GM23338 (cell line): ENCODE data around the gene TMEM127. TPM values are rescaled to one million over a fixed set of nuclear protein-coding genes. Genes with fewer than 3 reads are reported as not detected.

Source experiments
- ATAC-seq: fragments of 200-7000 bp; cut with Tn5 transposase; 3 replicates; pipeline ENCODE4 v1.9.1; 2020
- DNase-seq: peaks from one replicate; pipeline ENCODE4 v3.0.0-alpha.2; 2015; ENCODE audit warnings: low spot score
- H2AFZ ChIP-seq: fragments of 200-600 bp; sonication (generic); 2 replicates; pipeline ENCODE4 v1.8.0; 2016; ENCODE audit warnings: antibody characterized with exemption, mild to moderate bottlenecking, moderate library complexity
- H3F3A ChIP-seq: fragments of 200-600 bp; sonication (generic); replicated peaks from 2 replicates; pipeline ENCODE4 v1.8.0; 2017; ENCODE audit warnings: antibody characterized with exemption, mixed run types, low read depth
- H3K27ac ChIP-seq: fragments of 200-600 bp; sonication (generic); 2 replicates; pipeline ENCODE4 v1.6.1; 2016; ENCODE audit warnings: low read depth
- H3K27me3 ChIP-seq: fragments of 200-600 bp; sonication (generic); 2 replicates; pipeline ENCODE4 v1.8.0; 2016; ENCODE audit warnings: mild to moderate bottlenecking, mixed run types, moderate library complexity; ENCODE audit not compliant: insufficient read depth
- H3K36me3 ChIP-seq: fragments of 200-600 bp; sonication (generic); 2 replicates; pipeline ENCODE4 v1.8.0; 2016; ENCODE audit warnings: mild to moderate bottlenecking; ENCODE audit not compliant: insufficient read depth
- H3K4me1 ChIP-seq: fragments of 200-600 bp; sonication (generic); 2 replicates; pipeline ENCODE4 v1.8.0; 2016; ENCODE audit warnings: mild to moderate bottlenecking, moderate library complexity; ENCODE audit not compliant: insufficient read depth
- H3K4me2 ChIP-seq: fragments of 200-600 bp; sonication (generic); 2 replicates; pipeline ENCODE4 v1.7.1; 2017; ENCODE audit warnings: mixed run types
- H3K4me3 ChIP-seq: fragments of 200-600 bp; sonication (generic); 2 replicates; pipeline ENCODE4 v1.6.1; 2016; ENCODE audit warnings: mixed run types
- H3K79me2 ChIP-seq: fragments of 200-600 bp; sonication (generic); replicated peaks from 2 replicates; pipeline ENCODE4 v1.8.0; 2017; ENCODE audit warnings: mild to moderate bottlenecking; ENCODE audit not compliant: insufficient read depth
- H3K9me2 ChIP-seq: fragments of 200-600 bp; sonication (generic); 2 replicates; pipeline ENCODE4 v1.8.0; 2017; ENCODE audit not compliant: insufficient read depth
- H4K20me1 ChIP-seq: fragments of 200-600 bp; sonication (generic); replicated peaks from 2 replicates; pipeline ENCODE4 v1.8.0; 2017; ENCODE audit warnings: mild to moderate bottlenecking; ENCODE audit not compliant: insufficient read depth
- H3K27ac Mint-ChIP-seq: 2 replicates; pipeline ENCODE4 v1.8.0; 2020; ENCODE audit warnings: inconsistent platforms, mild to moderate bottlenecking, moderate library complexity, mixed read lengths
- H3K27me3 Mint-ChIP-seq: 3 replicates; pipeline ENCODE4 v1.8.0; 2022; ENCODE audit warnings: low read depth, mild to moderate bottlenecking, moderate library complexity, mixed read lengths, inconsistent platforms; ENCODE audit not compliant: insufficient read depth, poor library complexity
- H3K36me3 Mint-ChIP-seq: 3 replicates; pipeline ENCODE4 v1.8.0; 2021; ENCODE audit warnings: low read depth, mild to moderate bottlenecking, inconsistent platforms, moderate library complexity, mixed read lengths
- H3K4me1 Mint-ChIP-seq: 3 replicates; pipeline ENCODE4 v1.8.0; 2020; ENCODE audit warnings: mild to moderate bottlenecking, inconsistent platforms, mixed read lengths
- H3K4me3 Mint-ChIP-seq: 3 replicates; pipeline ENCODE4 v1.8.0; 2021; ENCODE audit warnings: moderate library complexity, mild to moderate bottlenecking, inconsistent platforms, mixed read lengths
- H3K9me3 Mint-ChIP-seq: 3 replicates; pipeline ENCODE4 v1.8.0; 2020; ENCODE audit warnings: moderate library complexity, mild to moderate bottlenecking, inconsistent platforms, mixed read lengths
- CREB1 ChIP-seq: fragments of 250-450 bp; sonication (Bioruptor Pico); IDR thresholded peaks from 2 replicates; pipeline ENCODE4 v1.5.0; 2020; ENCODE audit warnings: low read depth, mild to moderate bottlenecking, moderate library complexity
- CTCF ChIP-seq, 2 experiments: fragments of 200-600 bp in 1 of 2; sonication (generic) in 1 of 2; conservative IDR thresholded peaks; 2 replicates each; pipeline versions ENCODE4 v1.5.1 to v1.6.1; 2016 to 2017; ENCODE audit warnings: antibody characterized with exemption in 2 of 2, low read depth in 2 of 2, mild to moderate bottlenecking in 2 of 2, moderate library complexity in 1 of 2
- EZH2 ChIP-seq: fragments of 200-600 bp; sonication (generic); IDR thresholded peaks from one replicate; pipeline ENCODE4 v1.8.0; 2017; ENCODE audit warnings: antibody characterized with exemption, mild to moderate bottlenecking, low read depth; ENCODE audit not compliant: unreplicated experiment
- EZH2phosphoT487 ChIP-seq: fragments of 200-600 bp; sonication (generic); IDR thresholded peaks from one replicate; pipeline ENCODE4 v1.8.1; 2018; ENCODE audit warnings: antibody characterized with exemption; ENCODE audit not compliant: unreplicated experiment
- JUNB ChIP-seq: IDR thresholded peaks from one replicate; pipeline ENCODE4 v1.6.1; 2016; ENCODE audit warnings: antibody characterized with exemption; ENCODE audit not compliant: unreplicated experiment
- NANOG ChIP-seq: IDR thresholded peaks from 2 replicates; pipeline ENCODE4 v1.6.1; 2016; ENCODE audit warnings: antibody characterized with exemption, borderline replicate concordance
- POLR2AphosphoS5 ChIP-seq: IDR thresholded peaks from 2 replicates; pipeline ENCODE4 v1.6.1; 2016; ENCODE audit warnings: antibody characterized with exemption, low read depth
- STAT1 ChIP-seq: IDR thresholded peaks from one replicate; pipeline ENCODE4 v1.6.1; 2016; ENCODE audit warnings: antibody characterized with exemption; ENCODE audit not compliant: unreplicated experiment
- ZNF114 ChIP-seq: fragments of 250-450 bp; sonication (Bioruptor Pico); IDR thresholded peaks from 2 replicates; pipeline ENCODE4 v1.5.0; 2020; ENCODE audit warnings: mild to moderate bottlenecking, moderate library complexity
- ZNF331 ChIP-seq: fragments of 250-450 bp; sonication (Bioruptor Pico); IDR thresholded peaks from 2 replicates; pipeline ENCODE4 v1.5.0; 2020; ENCODE audit warnings: low read depth, mild to moderate bottlenecking, moderate library complexity
- polyA plus RNA-seq: library from polyadenylated mRNA; unstranded; fragments of >200 nt; fragmentation: Nextera tagmentation; extraction: Ambion mirVana; gene quantifications from 2 replicates; pipeline ENCODE4 v1.2.1, GENCODE V29; 2016
- total RNA-seq: library from RNA; depleted of rRNA; stranded (reverse); fragments of >200 nt; shearing (Covaris generic); gene quantifications from 2 replicates; pipeline ENCODE4 v1.2.3, GENCODE V29; 2014
- TF ChIP-seq, protein P1 (sequence below): fragments of 250-450 bp; sonication (Bioruptor Pico); IDR thresholded peaks from 2 replicates; pipeline ENCODE4 v1.5.0; 2020; ENCODE audit warnings: mild to moderate bottlenecking, moderate library complexity
- TF ChIP-seq, protein P2 (sequence below): IDR thresholded peaks from 2 replicates; pipeline ENCODE4 v1.6.1; 2016; ENCODE audit warnings: antibody characterized with exemption
- TF ChIP-seq, protein P3 (sequence below): IDR thresholded peaks from one replicate; pipeline ENCODE4 v1.6.1; 2018; ENCODE audit warnings: antibody characterized with exemption; ENCODE audit not compliant: unreplicated experiment

The TMEM127 gene
- total and polyA plus RNA-seq, 2 experiments from 2014 or later, result 4.9 to 19.9 TPM

DNA sequence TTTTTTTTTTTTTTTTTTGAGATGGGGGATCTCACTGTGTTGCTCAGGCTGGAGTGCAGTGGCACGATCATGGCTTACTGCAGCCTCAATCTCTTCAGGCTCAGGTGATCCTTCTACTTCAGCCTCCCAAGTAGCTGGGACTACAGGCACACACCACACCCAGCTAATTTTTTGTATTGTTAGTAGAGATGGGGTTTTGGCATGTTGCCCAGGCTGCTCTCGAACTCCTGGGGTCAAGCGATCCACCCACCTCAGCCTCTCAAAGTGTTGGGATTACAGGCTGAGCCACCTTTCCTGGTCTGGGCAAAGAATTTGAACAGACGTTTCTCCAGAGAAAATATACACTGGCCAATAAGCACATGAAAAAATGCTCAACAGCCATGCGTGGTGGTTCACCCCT is 42.5 kb upstream of the TMEM127 start:
- DNase-seq, result no peak
- Mint-ChIP-seq H3K4me3 (no peak overlapping the region), H3K27me3 (peaks cover 5% of the 10 kb centered on the region), H3K4me1 (peaks cover 17% of the 10 kb centered on the region), H3K27ac (no peak overlapping the region), H3K9me3 (no peaks in the 10 kb centered on the region), H3K36me3 (peaks cover 17% of the 10 kb centered on the region)
- H3K79me2 ChIP-seq, result peaks cover 17% of the 10 kb centered on the region
- no peaks in the 10 kb centered on the region; the same call in 1 of the 2 replicates for H3F3A ChIP-seq
- peaks cover 2% of the 10 kb centered on the region; the same call in 1 of the 2 replicates for H4K20me1 ChIP-seq
- no peak overlapping the region for H2AFZ ChIP-seq
- ATAC-seq, result no peak
- H3K9me2 ChIP-seq, result no peaks in the 10 kb centered on the region
- peaks cover 8% of the 10 kb centered on the region for H3K36me3 ChIP-seq
- no peak overlapping the region for H3K4me3 ChIP-seq
- H3K4me2 ChIP-seq, result no peak overlapping the region
- H3K27me3 ChIP-seq, result no peaks in the 10 kb centered on the region
- TF ChIP-seq JUNB (no peak), POLR2AphosphoS5 (no peak), ZNF114 (CRISPR knock-in tag) (no peak), STAT1 (no peak), NANOG (no peak), EZH2phosphoT487 (no peak), ZNF331 (no peak), CREB1 (CRISPR knock-in tag) (no peak), EZH2 (no peak), CTCF (conservative IDR thresholded peaks at IDR 0.05; ENCODE audit: low read depth in 2 of 2) (no peak)
- TF ChIP-seq, protein P1, sequence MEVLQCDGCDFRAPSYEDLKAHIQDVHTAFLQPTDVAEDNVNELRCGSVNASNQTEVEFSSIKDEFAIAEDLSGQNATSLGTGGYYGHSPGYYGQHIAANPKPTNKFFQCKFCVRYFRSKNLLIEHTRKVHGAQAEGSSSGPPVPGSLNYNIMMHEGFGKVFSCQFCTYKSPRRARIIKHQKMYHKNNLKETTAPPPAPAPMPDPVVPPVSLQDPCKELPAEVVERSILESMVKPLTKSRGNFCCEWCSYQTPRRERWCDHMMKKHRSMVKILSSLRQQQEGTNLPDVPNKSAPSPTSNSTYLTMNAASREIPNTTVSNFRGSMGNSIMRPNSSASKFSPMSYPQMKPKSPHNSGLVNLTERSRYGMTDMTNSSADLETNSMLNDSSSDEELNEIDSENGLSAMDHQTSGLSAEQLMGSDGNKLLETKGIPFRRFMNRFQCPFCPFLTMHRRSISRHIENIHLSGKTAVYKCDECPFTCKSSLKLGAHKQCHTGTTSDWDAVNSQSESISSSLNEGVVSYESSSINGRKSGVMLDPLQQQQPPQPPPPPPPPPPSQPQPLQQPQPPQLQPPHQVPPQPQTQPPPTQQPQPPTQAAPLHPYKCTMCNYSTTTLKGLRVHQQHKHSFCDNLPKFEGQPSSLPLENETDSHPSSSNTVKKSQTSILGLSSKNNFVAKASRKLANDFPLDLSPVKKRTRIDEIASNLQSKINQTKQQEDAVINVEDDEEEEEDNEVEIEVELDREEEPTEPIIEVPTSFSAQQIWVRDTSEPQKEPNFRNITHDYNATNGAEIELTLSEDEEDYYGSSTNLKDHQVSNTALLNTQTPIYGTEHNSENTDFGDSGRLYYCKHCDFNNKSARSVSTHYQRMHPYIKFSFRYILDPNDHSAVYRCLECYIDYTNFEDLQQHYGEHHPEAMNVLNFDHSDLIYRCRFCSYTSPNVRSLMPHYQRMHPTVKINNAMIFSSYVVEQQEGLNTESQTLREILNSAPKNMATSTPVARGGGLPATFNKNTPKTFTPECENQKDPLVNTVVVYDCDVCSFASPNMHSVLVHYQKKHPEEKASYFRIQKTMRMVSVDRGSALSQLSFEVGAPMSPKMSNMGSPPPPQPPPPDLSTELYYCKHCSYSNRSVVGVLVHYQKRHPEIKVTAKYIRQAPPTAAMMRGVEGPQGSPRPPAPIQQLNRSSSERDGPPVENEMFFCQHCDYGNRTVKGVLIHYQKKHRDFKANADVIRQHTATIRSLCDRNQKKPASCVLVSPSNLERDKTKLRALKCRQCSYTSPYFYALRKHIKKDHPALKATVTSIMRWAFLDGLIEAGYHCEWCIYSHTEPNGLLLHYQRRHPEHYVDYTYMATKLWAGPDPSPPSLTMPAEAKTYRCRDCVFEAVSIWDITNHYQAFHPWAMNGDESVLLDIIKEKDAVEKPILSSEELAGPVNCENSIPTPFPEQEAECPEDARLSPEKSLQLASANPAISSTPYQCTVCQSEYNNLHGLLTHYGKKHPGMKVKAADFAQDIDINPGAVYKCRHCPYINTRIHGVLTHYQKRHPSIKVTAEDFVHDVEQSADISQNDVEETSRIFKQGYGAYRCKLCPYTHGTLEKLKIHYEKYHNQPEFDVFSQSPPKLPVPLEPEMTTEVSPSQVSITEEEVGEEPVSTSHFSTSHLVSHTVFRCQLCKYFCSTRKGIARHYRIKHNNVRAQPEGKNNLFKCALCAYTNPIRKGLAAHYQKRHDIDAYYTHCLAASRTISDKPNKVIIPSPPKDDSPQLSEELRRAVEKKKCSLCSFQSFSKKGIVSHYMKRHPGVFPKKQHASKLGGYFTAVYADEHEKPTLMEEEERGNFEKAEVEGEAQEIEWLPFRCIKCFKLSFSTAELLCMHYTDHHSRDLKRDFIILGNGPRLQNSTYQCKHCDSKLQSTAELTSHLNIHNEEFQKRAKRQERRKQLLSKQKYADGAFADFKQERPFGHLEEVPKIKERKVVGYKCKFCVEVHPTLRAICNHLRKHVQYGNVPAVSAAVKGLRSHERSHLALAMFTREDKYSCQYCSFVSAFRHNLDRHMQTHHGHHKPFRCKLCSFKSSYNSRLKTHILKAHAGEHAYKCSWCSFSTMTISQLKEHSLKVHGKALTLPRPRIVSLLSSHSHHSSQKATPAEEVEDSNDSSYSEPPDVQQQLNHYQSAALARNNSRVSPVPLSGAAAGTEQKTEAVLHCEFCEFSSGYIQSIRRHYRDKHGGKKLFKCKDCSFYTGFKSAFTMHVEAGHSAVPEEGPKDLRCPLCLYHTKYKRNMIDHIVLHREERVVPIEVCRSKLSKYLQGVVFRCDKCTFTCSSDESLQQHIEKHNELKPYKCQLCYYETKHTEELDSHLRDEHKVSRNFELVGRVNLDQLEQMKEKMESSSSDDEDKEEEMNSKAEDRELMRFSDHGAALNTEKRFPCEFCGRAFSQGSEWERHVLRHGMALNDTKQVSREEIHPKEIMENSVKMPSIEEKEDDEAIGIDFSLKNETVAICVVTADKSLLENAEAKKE (CRISPR knock-in tag), result no peak
- TF ChIP-seq, protein P2, sequence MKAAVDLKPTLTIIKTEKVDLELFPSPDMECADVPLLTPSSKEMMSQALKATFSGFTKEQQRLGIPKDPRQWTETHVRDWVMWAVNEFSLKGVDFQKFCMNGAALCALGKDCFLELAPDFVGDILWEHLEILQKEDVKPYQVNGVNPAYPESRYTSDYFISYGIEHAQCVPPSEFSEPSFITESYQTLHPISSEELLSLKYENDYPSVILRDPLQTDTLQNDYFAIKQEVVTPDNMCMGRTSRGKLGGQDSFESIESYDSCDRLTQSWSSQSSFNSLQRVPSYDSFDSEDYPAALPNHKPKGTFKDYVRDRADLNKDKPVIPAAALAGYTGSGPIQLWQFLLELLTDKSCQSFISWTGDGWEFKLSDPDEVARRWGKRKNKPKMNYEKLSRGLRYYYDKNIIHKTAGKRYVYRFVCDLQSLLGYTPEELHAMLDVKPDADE, result no peak
- TF ChIP-seq, protein P3, sequence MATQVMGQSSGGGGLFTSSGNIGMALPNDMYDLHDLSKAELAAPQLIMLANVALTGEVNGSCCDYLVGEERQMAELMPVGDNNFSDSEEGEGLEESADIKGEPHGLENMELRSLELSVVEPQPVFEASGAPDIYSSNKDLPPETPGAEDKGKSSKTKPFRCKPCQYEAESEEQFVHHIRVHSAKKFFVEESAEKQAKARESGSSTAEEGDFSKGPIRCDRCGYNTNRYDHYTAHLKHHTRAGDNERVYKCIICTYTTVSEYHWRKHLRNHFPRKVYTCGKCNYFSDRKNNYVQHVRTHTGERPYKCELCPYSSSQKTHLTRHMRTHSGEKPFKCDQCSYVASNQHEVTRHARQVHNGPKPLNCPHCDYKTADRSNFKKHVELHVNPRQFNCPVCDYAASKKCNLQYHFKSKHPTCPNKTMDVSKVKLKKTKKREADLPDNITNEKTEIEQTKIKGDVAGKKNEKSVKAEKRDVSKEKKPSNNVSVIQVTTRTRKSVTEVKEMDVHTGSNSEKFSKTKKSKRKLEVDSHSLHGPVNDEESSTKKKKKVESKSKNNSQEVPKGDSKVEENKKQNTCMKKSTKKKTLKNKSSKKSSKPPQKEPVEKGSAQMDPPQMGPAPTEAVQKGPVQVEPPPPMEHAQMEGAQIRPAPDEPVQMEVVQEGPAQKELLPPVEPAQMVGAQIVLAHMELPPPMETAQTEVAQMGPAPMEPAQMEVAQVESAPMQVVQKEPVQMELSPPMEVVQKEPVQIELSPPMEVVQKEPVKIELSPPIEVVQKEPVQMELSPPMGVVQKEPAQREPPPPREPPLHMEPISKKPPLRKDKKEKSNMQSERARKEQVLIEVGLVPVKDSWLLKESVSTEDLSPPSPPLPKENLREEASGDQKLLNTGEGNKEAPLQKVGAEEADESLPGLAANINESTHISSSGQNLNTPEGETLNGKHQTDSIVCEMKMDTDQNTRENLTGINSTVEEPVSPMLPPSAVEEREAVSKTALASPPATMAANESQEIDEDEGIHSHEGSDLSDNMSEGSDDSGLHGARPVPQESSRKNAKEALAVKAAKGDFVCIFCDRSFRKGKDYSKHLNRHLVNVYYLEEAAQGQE, result no peak
- no peak overlapping the region for H3K27ac ChIP-seq
- H3K4me1 ChIP-seq, result no peaks in the 10 kb centered on the region; the same call in 1 of the 2 replicates
